HPDE6-E6E7 (cell line): ENCODE data around the gene KIF6.

Experiments used
- DNase-seq: peaks from one replicate; pipeline ENCODE4 v3.0.0; 2011; ENCODE audit warnings: missing footprints; ENCODE audit errors: extremely low spot score

KIF6 gene

DNA sequence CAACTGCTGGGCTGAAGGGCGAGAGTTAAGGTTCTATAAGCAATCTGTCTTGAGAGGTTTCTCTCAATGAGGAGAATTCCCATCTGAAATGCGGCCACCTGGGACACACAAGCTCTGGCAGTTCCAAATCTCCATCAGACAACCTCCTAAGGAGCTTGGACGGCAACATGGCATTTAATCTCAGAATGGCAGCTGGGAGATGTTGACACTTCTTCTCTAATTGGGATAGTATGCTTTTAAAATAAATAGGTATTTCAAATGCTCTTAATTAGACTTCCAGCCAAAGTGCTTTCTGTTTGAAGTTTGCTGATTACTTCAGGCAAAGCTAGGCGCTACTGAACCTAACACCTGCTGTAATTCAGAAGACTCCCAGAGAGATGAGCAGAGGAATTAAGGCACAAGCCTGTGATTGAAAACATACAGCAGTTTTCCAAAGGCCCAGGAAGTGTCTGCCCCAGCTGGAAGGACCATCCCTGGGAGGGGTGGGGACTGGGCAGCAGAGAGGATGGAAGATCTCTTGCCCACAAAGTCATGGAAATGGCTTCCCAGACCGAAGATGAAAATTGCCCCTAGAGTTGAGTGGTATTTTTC lies 343.6 kb downstream of the KIF6 start:
- no peak for DNase-seq

DNA sequence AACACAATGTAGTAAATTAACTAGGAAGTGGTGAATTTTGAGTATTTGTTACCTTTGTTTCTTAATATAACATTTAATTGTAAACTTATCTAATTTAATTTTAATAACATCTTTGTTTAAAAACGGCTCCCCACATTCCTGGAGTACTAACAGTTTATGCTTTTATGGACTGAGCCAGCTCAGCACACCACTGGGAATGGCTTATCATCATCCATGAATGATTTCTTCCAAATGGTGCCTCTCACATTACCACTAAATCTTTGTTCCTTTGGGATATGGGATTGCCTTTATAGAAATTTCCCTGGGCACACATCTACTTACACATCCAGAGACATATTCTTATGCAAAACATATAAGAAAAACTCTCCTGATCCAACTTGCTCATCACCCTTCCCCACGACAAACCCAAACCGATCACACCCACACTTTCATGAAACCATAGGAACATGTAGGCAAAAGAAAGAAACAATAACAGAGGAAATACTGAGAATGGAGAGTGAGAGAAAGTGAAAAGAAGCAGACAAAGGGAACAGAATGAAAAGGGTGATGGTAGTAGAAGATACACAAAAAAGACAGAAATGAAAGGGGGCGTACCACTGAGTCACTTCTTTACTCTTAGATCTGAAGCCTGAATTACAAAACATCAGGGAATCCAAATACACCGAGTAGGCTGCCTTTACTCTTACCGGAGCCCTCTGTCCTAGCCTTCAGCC lies 344.2 kb downstream of the KIF6 start:
- DNase-seq: no peak

DNA sequence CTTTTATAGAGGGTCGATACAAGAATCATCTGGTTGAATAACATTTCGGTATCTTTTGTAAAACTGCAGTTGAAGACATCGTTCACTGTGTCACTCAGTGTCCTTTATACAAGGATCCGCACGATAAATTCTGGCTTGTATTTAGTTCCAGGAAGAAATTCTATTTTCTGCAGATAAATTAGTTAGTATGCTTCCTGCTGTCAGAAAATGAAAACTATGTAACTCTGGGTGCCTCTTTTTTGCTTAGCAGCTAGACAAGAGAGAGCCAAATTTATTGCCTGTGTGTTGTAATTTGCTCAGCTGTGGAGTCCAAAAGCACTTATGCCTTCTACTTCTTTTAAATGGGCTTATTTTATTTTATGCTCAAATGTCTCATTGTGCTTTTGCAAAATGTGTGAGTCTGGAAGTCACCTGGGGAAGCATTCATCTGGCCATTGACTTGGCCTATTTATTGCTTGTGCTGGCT lies 346.2 kb downstream of the KIF6 start:
- DNase-seq: no peak

DNA sequence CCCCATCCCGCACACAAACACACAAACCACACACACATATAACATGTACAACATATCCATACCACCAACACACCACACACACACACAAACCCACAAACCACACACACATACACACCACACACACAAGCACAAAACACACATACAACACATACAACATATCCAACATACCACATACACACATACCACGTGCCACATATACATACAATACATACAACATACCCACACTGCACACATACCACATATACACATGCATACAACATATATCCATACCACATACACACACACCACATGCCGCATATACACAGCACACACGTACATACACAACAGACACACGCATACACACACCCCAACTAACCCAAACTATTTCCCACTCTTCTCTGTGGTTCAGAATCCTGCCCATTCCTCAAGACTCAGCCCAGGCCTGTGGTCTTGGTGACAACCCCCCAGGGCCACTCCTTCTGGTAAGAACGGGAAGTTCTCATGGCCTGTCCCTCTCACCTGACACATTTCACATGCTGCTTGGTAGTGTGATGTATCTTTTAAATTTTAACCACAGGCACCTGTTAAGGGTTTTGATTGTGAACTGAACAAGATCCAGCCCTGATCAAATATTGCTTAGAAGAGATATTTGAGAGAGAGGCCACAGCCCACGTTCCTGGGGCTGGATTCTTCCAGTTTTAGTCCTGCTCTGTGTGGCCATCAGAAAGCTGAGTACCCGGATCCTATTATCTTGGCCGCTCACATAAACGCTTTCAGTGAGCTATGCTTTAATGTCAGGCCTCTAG lies 346.8 kb downstream of the KIF6 start:
- no peak for DNase-seq

DNA sequence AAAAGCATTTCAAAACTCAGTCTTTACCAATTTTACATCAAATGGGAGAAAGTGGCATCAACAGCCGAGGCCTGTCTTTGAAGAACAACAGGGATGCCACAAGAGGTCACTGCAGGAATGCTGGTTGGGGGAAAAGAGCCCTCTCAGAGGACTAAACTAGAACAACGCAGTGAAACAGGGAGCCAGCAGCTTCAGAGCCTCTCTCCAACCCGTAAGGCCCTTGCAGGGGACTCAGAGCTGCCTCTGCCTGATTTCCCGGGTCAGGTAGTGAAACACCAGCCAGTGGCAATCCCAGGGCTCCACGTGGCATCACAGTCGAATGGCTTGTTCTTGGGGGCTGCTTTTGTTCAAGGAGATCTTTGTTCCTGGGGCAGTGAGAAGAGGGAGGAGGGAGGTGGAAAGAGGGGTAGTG lies 347.7 kb downstream of the KIF6 start:
- peak; percentile 49 for DNase-seq

DNA sequence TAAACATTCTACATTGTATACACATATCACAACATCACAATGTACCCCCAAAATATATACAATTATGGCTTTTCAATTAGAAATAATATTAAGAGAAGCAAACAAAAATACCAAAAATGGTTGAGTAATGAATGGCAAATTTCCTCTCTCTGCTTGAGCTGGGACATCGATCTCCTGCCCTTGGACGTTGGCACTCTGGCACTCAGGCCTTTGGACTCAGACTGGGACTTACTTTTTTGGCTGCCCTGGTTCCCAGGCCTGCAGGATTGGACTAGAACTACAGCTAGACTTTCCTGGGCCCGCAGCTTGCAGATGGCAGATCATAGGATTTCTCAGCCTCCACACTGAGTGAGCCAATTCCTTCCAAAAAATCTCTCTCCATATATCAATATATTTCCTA lies 349.8 kb downstream of the KIF6 start:
- no peak for DNase-seq

DNA sequence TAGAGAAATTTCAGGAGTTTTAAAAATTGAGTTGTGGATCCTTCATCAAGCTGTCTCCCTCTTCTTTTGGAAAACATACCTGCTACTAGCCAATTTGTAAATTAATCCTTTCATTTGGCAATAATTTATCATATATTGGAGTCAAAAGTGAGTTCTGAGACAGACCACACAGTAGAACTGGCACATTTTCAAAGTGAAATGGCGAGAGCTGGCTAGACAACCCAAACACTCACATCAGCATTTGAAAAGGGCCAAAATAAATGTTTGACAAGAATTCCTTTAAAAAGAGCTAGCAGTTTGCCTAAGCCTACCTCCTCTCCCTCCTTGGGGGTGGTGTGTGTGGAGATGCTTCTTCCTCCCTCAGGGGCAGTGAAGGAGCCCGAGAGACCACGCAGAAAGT lies 354.8 kb downstream of the KIF6 start:
- no peak for DNase-seq

DNA sequence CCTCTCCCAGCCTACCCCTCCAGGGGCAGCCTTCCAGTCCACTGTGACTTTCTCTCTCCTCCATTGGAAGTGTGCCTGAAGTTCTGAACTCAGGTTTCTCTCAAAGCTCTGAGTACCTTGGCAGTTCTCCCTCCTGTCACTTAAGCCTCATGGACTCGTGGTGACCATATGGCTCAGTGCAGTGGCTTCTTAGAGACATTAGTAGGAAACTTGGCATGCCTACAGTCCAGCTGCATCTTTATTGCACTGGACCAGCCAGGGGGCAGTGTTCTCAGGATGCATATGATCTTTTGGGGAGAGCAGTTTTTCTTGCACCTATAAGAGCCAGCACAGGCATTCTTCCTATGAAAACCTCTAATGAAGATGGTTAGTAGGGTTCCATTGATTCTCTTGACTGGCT lies 355.2 kb downstream of the KIF6 start:
- no peak for DNase-seq

DNA sequence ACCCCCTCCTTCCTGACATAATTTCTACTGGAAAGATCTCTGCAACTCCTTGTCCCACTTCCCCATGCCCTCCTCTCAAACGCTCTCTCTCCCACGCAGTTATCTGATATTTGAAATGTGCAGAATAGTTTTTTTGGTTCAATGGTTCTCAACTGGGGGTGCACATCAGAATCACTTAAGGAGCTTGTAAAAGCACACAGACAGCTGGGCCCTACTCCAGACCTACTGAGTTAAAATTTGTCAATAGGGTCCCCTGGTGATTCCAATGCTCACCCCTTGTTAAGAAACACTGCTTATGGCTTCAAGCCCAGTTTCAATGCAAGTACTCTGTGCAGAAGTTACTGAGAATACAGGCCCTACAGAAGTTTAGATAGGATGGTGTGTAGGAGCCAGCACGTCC lies 357.5 kb downstream of the KIF6 start:
- DNase-seq: no peak

DNA sequence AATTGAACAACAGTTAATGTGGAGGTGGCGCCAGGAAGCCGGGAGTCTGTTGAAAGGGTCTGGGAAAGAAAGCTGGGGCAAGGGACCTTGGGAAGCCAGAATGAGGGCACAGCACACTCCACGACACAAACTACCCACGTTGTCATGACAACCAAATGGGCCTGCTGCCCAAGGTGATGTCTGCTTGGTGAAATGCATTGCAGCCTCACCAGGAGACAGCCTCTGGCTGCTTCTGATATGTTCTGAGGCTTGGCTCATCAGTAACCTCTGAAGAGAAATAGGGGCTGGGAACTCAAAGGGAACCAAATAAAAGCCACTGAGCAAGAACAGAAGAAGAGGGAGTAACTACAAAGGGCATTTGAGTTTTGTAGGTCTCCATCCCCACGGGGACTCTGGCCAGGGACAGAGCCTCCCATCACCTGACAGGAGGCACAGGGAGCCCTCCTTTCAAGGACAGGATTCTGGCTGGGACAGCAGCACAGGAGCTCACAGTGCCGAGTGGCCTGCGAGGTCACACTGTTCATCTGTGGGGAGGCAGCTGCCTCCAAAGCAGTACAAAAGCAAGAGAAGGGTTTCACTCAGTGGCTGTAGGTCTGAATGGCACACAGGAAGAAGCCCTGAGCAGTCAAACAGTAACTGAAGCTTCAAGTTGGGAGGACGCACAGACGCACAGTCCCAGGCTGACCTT lies 358.1 kb downstream of the KIF6 start:
- no peak for DNase-seq

DNA sequence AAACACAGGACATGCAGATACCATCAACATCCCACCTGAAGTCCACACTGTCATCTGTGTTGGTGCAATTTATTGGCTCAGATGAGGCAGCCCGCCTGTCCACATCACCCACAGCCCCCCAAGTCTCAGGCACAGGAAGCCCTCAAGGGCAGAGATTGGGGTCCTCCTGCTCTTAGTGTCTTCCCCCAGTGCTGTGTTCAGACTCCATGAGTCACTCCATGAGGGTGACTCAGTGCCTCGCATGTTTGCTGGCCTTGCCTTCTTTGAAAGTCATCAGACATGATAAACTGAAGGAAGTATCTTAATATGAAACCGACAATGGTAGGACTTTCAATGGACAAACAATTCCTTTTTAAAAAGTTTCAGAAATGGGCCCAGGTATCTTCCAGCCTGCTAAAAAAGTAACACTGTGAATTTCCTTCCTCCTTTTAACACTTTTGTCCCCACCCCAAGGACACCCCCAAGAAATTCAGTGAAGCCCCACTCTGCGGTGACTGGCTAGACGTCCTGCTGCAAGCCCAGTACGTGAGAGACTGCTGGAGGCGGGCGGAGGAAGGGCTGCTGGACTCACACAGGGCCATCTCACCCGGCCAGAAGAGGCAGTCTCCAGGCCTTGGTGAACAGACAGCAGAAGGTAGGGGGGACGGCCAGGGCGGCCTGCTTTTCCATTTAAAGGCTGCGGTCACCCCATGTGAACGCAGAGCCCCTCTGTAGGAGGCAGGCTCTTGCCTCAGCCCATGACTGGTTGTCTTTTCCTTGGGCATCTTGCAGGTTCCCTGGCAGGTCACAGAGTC lies 359.7 kb downstream of the KIF6 start:
- DNase-seq: no peak

DNA sequence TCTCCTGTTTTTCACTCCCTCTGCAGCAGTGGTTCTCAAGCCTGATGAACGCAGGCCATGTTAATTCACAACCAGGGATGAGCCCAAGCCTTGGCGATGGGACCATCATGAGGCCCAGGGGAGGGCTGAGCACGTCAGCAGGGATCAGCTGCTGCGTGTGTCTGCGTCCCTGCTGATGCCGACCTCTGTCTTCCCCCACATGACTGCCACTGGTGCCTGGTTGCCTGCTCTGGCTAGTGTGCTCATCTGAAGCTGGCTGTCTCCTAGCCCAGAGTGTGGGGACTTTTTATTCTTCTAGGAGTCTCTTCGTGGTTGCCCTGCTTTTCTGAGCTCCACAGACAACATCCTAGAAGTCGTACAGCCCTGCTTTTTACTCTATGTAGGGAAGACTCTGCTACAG lies 361.9 kb downstream of the KIF6 start:
- no peak for DNase-seq

DNA sequence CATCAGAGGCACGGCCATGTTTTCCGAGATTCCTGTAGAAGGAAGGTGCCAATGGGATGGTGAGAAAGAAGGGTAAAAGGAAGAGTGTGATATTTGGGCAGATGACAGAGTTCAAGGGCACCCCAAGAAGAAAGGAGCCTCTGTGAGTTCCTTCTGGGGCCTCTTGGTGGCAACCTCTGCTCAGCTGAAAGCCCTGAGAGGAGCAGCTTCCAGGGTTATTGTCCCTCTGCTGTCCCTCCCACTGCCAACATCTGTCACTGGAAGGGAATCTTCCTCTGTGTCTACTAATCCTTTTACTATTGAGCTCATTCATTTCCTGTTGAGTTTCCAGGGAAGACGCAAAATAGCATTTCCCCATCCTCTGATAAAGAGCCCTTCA lies 362.7 kb downstream of the KIF6 start:
- no peak for DNase-seq

DNA sequence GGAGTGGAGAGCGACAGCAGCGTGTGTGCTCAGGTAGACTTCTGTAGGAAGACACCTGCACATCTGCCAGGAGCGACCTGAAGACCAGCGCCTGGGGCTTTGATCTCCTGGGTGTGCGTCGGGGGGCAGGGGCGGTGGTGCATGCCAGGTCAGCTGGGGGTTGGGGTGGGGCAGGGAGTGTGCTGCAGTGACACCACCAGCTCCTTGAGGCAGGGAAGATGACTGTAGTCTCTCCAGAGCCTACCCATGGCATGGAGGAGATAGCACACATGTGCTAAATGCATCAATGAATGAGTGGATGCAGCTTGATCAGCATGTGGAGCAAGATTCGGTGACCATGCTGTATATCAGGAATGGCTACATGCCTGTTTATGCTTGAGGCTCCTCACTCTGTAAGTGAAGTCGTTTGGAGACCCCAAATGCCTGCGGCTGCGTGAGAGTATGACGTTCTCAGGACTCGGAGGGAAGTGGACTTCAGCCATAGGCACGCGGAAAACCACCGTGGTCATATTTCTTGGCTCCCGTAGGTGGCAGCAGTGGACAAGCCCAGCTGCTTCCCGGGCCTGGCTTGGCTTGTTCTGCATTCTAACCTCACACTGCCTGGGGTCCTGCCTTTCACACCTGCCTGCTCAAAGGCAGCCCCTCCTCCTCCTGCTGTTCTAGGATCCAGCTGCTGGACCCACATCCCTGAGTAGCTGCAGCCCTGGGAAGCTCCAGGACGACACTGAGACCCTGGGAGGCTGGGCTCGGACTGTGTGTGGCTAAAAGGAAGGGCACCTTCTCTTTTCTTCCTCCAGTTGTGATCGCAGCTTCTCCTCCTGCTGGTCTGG lies 363.3 kb downstream of the KIF6 start:
- DNase-seq: peak; percentile 60

DNA sequence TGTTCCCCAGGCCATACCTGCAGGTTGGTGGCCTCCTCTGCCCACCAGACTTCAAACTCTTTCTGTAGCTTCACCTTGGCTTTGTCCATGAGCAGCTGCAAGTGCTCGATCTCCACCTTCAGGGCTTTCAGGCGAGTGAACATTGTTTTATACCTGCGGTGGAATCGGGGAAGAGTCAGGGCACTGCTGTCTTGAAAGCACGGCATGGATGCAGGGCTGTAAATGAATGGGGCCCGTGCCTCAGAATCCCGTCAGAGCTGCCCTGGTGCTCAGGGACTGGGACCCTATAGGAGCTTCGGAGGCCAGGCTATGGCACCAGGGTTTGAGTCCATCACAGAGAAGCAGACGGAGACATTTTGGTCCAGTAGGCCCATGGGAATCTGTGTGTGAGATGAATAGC lies 364.8 kb downstream of the KIF6 start:
- no peak for DNase-seq

DNA sequence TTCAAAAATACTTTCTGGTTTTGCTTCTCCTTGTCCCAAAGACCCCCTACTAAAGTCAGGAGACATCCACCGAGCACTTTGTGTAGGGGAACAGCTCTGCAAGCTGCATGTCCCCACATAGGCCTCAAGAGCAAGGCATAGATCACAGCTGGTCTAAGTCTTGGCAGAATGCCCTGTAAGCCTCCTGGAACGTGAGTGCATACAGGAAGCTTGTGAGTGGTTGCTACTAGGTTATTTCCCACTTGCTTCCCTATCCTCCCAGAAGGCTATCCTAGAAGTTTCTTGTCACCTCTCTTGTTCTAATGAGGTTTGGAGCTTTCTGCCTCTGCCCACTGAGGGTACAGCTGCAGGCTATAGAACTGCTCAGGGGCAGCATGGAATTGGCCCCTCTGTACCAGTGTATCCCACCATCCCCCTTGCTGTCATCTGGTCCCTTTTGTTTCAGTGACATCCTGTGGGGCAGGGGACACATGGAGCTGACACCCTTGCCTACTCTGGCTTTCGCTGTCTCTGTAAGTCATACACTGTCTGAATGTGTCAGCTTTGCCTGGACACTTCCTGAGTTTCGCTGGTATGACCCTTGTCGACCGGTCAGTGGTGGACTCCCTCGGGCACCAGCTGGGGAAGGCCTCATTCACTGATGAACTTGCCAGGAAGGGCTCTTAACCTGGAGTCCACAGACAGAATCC lies 367.1 kb downstream of the KIF6 start:
- DNase-seq: no peak

DNA sequence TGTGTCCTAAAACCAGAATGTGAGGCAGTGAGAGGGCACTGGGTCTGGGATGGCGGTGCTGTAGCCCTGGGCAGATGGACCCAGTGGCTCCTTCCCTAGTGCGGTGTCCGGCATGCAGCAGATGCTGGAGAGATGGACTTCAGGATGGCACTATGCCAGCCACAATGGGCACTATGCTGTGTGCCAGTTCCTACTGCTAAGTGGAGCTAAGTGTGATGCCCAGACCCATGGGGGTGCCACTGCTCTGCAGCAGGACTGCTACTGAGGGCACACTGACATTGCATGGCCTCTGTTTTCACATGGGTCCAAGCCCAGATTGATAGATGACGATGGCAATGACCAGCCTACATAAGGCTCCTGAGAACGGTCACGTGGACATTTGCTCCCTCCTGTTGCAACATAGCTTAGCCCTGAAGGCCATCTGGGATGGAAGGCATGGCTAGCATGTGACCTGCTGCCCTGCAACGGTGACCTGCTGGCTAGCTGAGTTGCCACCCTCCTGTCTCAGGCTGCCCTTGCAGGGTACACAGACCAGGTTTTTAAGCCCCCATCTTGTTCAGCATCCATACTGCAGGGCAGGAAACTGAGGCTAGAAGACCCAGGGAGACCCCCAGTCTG lies 371.4 kb downstream of the KIF6 start:
- no peak for DNase-seq

DNA sequence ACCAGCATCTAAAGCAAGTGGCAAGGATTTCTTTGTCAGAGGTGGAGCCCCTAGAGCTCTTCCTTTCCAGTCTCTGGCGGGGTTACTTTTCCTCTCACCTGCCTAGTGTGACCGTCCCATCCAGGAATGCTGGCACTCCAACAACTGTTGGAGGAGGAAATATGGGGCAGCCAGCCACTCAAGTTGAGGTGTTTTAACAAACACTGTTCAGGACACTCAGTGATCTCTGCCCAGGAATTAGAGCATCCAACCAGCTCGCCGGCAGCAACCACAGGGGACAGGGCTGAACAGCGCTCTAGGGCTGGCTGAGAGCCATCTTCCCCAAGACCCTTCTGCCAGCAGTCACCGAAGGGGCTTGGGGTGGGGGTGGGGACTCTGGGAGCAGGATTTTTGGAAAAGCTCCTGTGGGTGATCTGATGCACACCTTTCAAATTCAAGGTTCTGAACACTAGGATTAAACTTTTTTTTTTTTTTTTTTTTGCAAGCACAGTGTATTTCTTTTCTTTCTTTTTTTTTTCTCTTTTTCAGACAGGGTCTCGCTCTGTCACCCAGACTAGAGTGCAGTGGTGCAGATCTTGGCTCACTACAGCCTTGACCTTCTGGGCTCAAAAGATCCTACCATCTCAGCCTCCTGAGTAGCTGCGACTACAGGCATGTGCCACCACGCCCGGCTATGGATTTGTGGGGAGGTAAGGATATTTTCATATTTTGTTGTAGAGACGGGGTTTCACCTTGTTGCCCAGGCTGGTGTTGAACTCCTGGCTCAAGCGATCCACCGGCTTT lies 374.3 kb downstream of the KIF6 start:
- no peak for DNase-seq

DNA sequence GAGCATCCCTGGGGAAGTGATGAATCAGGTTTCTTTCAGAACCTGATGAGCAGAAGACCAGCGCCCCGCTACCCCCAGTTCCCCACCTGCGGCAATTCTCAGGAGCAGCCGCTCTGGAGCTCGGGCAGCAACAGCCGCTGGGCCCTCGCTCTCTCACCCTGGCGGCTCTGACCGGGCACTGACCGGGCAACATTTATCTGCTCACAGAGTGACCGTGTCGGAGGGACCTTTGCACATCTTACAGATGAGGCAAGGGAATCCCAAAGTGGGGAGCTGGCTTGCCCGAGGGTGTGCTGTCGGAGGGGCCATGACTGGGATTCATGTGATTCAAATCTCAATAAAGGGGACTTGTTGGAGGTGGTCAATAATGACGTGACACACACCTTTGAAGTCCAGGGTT lies 376.5 kb downstream of the KIF6 start:
- no peak for DNase-seq
